Skeletal muscle cell (primary cell): Measurements from ENCODE around the gene CASP14.
A peak's percentile ranks its signal among the peaks of the same experiment; 100 is the strongest.
"Not testable (repeated sequence)": the region's sequence is repeated elsewhere in the genome, so short reads cannot be mapped to it uniquely, and the experiment has no call there.

Experiments used
- DNase-seq: peaks from one replicate; pipeline ENCODE4 v3.0.0-alpha.2; 2010; ENCODE audit warnings: low read depth
- H3K4me3 ChIP-seq: 2 replicates; pipeline ENCODE4 v1.5.1; 2011; ENCODE audit warnings: low read depth, mild to moderate bottlenecking, control low read depth, low read length, moderate library complexity

Gene CASP14

GRCh38 chr19:15062036-15062435 is 12.8 kb downstream of the CASP14 start:
- no peak overlapping the region for H3K4me3 ChIP-seq
- no peak for DNase-seq

GRCh38 chr19:15070386-15070785 is 21.1 kb downstream of the CASP14 start:
- DNase-seq, H3K4me3 ChIP-seq: not testable (repeated sequence)

- DNase-seq = no peak
Observed at GRCh38 chr19:15072930-15073647, 23.8 kb downstream of the CASP14 start.

GRCh38 chr19:15074371-15074770 is 25.1 kb downstream of the CASP14 start:
- H3K4me3 ChIP-seq = no peak overlapping the region
- DNase-seq = no peak

More at GRCh38 chr19:15072930-15073647, 23.8 kb downstream of the CASP14 start:
- no peak overlapping the region for H3K4me3 ChIP-seq

DNA sequence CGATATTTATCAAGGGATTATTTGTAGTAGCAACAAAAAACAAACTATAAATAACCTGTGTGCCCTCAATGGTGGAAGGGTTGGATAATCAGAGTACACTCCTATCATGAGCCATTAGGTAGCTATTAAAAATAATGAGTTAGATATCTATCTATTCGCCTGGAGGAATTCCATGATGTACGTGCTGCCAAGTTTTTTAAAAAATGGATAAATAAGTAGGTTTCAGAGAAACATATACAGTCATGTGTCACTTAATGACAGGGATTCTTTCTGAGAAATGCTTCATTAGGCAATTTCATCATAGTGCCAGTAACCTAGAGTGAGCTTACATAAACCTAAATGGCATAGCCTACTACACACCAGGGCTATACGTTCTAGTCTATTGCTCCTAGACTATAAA is 26.5 kb downstream of the CASP14 start:
- DNase-seq = no peak
- no peak overlapping the region for H3K4me3 ChIP-seq

DNA sequence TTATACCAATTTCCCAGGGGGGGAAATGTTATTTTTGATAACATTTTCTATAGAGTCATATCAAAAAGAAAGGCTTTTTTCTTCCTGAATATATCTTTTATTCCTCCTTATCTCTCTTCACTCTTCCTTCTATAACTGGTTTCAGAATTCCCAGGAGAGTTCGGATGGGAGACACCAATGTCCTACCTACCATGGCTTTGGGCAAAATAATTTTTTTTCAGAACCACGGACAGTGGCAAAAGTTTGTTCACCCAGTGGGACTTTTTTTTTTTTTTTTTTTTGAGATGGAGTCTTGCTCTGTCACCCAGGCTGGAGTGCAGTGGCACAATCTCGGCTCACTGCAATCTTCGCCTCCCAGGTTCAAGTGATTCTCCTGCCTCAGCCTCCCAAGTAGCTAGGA is 30.7 kb downstream of the CASP14 start:
- not testable (repeated sequence) for H3K4me3 ChIP-seq, DNase-seq

- DNase-seq = no peak
- no peak within 1 kb of the TSS for H3K4me3 ChIP-seq
Observed at GRCh38 chr19:15081911-15082310, 32.6 kb downstream of the CASP14 start, which contains the start of gene OR1I1. TSS of gene OR1I1 (plus strand) at chr19:15082211. CDS start at chr19:15087066, 4,855 bp downstream.

- no peak for DNase-seq
- H3K4me3 ChIP-seq = no peak overlapping the region
Observed at GRCh38 chr19:15087182-15087581, 37.9 kb downstream of the CASP14 start.

- no peak overlapping the region for H3K4me3 ChIP-seq
- DNase-seq = no peak
Observed at GRCh38 chr19:15091918-15092753, 42.9 kb downstream of the CASP14 start.

DNA sequence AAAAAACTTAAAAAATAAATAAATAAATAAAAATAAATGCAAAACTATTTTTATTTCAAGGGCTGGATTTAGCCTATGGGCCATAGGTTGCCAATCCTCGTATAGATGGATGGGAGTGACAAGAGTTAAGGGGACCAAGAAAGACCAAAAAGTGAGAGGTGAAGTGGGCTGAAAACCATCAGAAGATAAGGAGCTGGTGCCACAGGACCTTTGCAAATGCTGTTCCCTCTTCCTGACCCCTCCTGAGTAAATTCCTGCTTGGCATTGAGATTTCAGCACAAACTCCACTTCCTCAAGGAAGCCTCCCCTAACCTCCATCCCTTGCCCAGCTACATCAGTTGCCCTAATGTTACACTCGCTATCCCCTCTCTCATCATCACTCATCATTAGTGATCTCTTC is 43.7 kb downstream of the CASP14 start:
- no peak for DNase-seq

GRCh38 chr19:15096223-15096622 is 46.9 kb downstream of the CASP14 start:
- no peak for DNase-seq
- no peak overlapping the region for H3K4me3 ChIP-seq

More for the DNA sequence above, 43.7 kb downstream of the CASP14 start:
- no peak overlapping the region for H3K4me3 ChIP-seq

- DNase-seq, H3K4me3 ChIP-seq: not testable (repeated sequence)
Observed at GRCh38 chr19:15097980-15098379, 48.7 kb downstream of the CASP14 start.

GRCh38 chr19:15098460-15098859 is 49.2 kb downstream of the CASP14 start:
- DNase-seq = no peak
- no peak overlapping the region for H3K4me3 ChIP-seq

DNA sequence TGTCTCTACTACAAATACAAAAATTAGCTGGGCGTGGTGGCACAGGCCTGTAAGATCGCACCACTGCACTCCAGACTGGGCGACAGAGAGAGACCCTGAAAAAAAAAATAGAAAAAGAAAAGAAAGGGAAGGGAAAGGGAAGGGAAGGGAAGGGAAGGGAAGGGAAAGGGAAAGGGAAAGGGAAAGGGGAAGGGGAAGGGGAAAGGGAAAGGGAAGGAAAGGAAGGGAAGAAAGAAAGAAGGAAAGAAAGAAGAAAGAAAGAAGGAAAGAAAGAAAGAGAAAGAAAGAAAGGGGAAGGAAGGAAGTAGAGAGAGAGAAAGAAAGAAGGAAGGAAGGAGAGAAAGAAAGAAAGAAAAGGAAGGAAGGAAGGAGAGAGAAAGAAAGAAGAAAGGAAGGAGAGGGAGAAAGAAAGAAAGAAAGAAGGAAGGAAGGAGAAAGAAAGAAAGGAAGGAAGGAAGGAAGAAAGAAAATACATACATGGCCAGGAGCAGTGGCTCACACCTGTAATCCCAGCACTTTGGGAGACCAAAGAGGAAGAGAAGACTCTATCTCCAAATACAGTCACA is 49.8 kb downstream of the CASP14 start:
- DNase-seq = no peak
- H3K4me3 ChIP-seq = no peak overlapping the region

GRCh38 chr19:15101479-15102082 is 52.3 kb downstream of the CASP14 start:
- no peak for DNase-seq
- H3K4me3 ChIP-seq = no peak overlapping the region

- no peak overlapping the region for H3K4me3 ChIP-seq
- no peak for DNase-seq
Observed at GRCh38 chr19:15104003-15104402, 54.7 kb downstream of the CASP14 start.

- DNase-seq = no peak
- no peak overlapping the region for H3K4me3 ChIP-seq
Observed at GRCh38 chr19:15104411-15104810, 55.1 kb downstream of the CASP14 start.

DNA sequence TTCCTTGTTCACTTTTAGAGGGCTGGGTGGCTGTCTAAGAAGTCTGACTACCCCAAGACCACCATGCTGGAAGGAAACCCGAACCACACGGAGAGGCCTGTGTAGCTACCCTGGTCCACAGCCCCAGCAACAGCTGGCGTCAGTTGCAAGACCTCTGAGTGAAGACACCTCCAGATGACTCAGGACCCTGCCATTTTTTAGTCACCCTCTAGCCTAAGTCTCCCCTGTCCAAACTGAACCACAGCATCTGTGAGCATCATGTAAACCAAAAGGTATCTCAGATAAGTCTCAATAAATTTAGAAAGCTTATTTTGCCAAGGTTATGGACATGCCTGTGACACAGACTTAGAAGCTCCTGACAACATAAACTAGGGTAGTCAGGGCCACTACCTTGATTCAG is 55.8 kb downstream of the CASP14 start:
- no peak overlapping the region for H3K4me3 ChIP-seq
- no peak for DNase-seq

- peak within 1 kb of the TSS; percentile 83 for H3K4me3 ChIP-seq
- no peak for DNase-seq
Observed at GRCh38 chr19:15107061-15108010, 58.1 kb downstream of the CASP14 start, which contains the start of gene SYDE1. TSS of gene SYDE1 (plus strand) at chr19:15107401. CDS start at chr19:15107434, 33 bp downstream.
